T-helper 17 cell (primary cell): ENCODE data around the gene CDC42EP4. TPM values are rescaled to one million over a fixed set of nuclear protein-coding genes. Genes with fewer than 3 reads are reported as not detected.
A peak's percentile ranks its signal among the peaks of the same experiment; 100 is the strongest.

ENCODE experiments used
- ATAC-seq: fragments of 150-1000 bp; cut with Tn5 transposase; 2 replicates; pipeline ENCODE4 v1.10.0; 2021; ENCODE audit warnings: mild to moderate bottlenecking, moderate library complexity
- DNase-seq, 3 donors: peaks; one replicate each; pipeline versions ENCODE4 v3.0.0 to v3.0.0-alpha.2; 2020 to 2021
- H3K9me3 ChIP-seq: one replicate; pipeline ENCODE4 v1.7.0; 2013; ENCODE audit warnings: low read length, mild to moderate bottlenecking; ENCODE audit not compliant: control insufficient read depth, poor library complexity, severe bottlenecking
- H3K27ac Mint-ChIP-seq: one replicate; pipeline ENCODE4 v1.8.0; 2022; ENCODE audit warnings: mild to moderate bottlenecking, moderate library complexity, mixed read lengths
- H3K27me3 Mint-ChIP-seq: one replicate; pipeline ENCODE4 v1.8.0; 2022; ENCODE audit warnings: mixed read lengths
- H3K36me3 Mint-ChIP-seq: one replicate; pipeline ENCODE4 v1.8.0; 2022; ENCODE audit warnings: low read depth, mixed read lengths
- H3K4me1 Mint-ChIP-seq: one replicate; pipeline ENCODE4 v1.8.0; 2022; ENCODE audit warnings: mild to moderate bottlenecking, mixed read lengths
- H3K4me3 Mint-ChIP-seq: one replicate; pipeline ENCODE4 v1.8.0; 2022; ENCODE audit warnings: mild to moderate bottlenecking, moderate library complexity, mixed read lengths
- total RNA-seq, 4 donors: library from RNA in 2 of 4; stranded (reverse) in 2 of 4; gene quantifications; one replicate each; pipeline ENCODE4 v1.2.3 and lab custom pipeline; 2022 to 2026

Gene CDC42EP4
- total RNA-seq, 2 donors from 2014 or later = 4.0 to 4.1 TPM

GRCh38 chr17:73250851-73251640, 60.8 kb downstream of the CDC42EP4 start:
- H3K4me3 Mint-ChIP-seq = no peak overlapping the region
- no peak overlapping the region for H3K27ac Mint-ChIP-seq
- no peak for ATAC-seq
- H3K27me3 Mint-ChIP-seq = peaks cover 9% of the 10 kb centered on the region
- no peaks in the 10 kb centered on the region for H3K9me3 ChIP-seq
- peaks cover 4% of the 10 kb centered on the region for H3K4me1 Mint-ChIP-seq
- no peaks in the 10 kb centered on the region for H3K36me3 Mint-ChIP-seq
- no peak for DNase-seq

- Mint-ChIP-seq H3K27me3 (peaks cover 9% of the 10 kb centered on the region), H3K4me3 (no peak overlapping the region)
Observed at GRCh38 chr17:73249700-73250099, 62.1 kb downstream of the CDC42EP4 start.

GRCh38 chr17:73248532-73248931, 63.3 kb downstream of the CDC42EP4 start:
- Mint-ChIP-seq H3K27me3 (peaks cover 9% of the 10 kb centered on the region), H3K27ac (no peak overlapping the region), H3K36me3 (no peaks in the 10 kb centered on the region), H3K4me3 (no peak overlapping the region), H3K4me1 (no peaks in the 10 kb centered on the region)
- no peaks in the 10 kb centered on the region for H3K9me3 ChIP-seq
- DNase-seq (no peak), ATAC-seq (no peak)

More at GRCh38 chr17:73249700-73250099, 62.1 kb downstream of the CDC42EP4 start:
- no peak for DNase-seq
- Mint-ChIP-seq H3K36me3 (no peaks in the 10 kb centered on the region), H3K4me1 (no peaks in the 10 kb centered on the region), H3K27ac (no peak overlapping the region)
- ATAC-seq = no peak
- no peaks in the 10 kb centered on the region for H3K9me3 ChIP-seq

- Mint-ChIP-seq H3K36me3 (no peaks in the 10 kb centered on the region), H3K27me3 (peaks cover 9% of the 10 kb centered on the region), H3K4me3 (no peak overlapping the region), H3K4me1 (no peaks in the 10 kb centered on the region), H3K27ac (peak overlapping the region; percentile 14)
- ATAC-seq = no peak
- no peaks in the 10 kb centered on the region for H3K9me3 ChIP-seq
- no peak for DNase-seq
Observed at GRCh38 chr17:73247726-73248125, 64.1 kb downstream of the CDC42EP4 start.

- Mint-ChIP-seq H3K36me3 (peaks cover 6% of the 10 kb centered on the region), H3K4me3 (no peak overlapping the region), H3K4me1 (peaks cover 21% of the 10 kb centered on the region), H3K27me3 (no peaks in the 10 kb centered on the region), H3K27ac (no peak overlapping the region)
- no peaks in the 10 kb centered on the region for H3K9me3 ChIP-seq
- ATAC-seq = no peak
- DNase-seq = no peak
Observed at GRCh38 chr17:73240561-73240960, 71.2 kb downstream of the CDC42EP4 start.

GRCh38 chr17:73237714-73238113, 74.1 kb downstream of the CDC42EP4 start:
- H3K27ac Mint-ChIP-seq = peak overlapping the region; percentile 95
- H3K4me1 Mint-ChIP-seq = peaks cover 31% of the 10 kb centered on the region
- ATAC-seq = peak; percentile 52
- H3K4me3 Mint-ChIP-seq = peak overlapping the region; percentile 81
- H3K27me3 Mint-ChIP-seq = no peaks in the 10 kb centered on the region
- no peaks in the 10 kb centered on the region for H3K9me3 ChIP-seq
- peaks cover 9% of the 10 kb centered on the region for H3K36me3 Mint-ChIP-seq
- DNase-seq = no peak

GRCh38 chr17:73234736-73235135, 77.1 kb downstream of the CDC42EP4 start:
- peaks cover 36% of the 10 kb centered on the region for H3K4me1 Mint-ChIP-seq
- H3K4me3 Mint-ChIP-seq = no peak overlapping the region
- H3K27me3 Mint-ChIP-seq = no peaks in the 10 kb centered on the region
- no peak for ATAC-seq
- DNase-seq = no peak
- peaks cover 7% of the 10 kb centered on the region for H3K36me3 Mint-ChIP-seq
- H3K27ac Mint-ChIP-seq = no peak overlapping the region
- H3K9me3 ChIP-seq = no peaks in the 10 kb centered on the region

Other genes with a start within 250 kb of the CDC42EP4 start
- gene SLC39A11, start 219.3 kb downstream of the CDC42EP4 start, total RNA-seq = 10 to 100 TPM; 23.3 to 32.5 TPM
- not detected for gene SSTR2, start 147.0 kb downstream of the CDC42EP4 start, total RNA-seq
- gene COG1, start 118.9 kb downstream of the CDC42EP4 start, total RNA-seq = 10 to 100 TPM; 64.4 to 70.0 TPM
- not detected for gene CPSF4L, start 50.1 kb downstream of the CDC42EP4 start, total RNA-seq